GM21825 (cell line): Measurements from ENCODE around the gene FAM114A1.
"Not testable (repeated sequence)": the region's sequence is repeated elsewhere in the genome, so short reads cannot be mapped to it uniquely, and the experiment has no call there.

Experiments
- ATAC-seq: cut with Tn5 transposase; IDR thresholded peaks from one replicate; pipeline ENCODE4 v1.9.1; 2021; ENCODE audit warnings: mild to moderate bottlenecking, moderate library complexity; ENCODE audit not compliant: unreplicated experiment

FAM114A1 gene

DNA sequence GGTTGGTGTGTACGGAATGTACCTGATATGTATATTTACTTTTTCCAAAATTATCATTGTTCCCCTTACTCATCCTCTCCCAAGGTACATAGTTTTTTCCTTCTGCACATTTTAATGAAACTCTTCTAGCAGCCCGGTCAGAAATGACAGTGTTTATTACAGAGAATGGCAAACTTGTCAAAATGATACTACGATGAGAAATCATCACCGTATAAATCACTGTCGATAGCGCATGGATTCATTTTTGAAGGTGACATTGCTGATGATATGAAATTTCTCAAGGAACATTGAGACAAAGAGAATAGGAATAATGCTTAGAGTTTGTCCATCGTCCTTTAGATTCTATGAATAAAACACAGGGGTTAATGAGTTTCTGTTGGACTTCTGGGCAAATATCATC is 30.6 kb downstream of the FAM114A1 start:
- no peak for ATAC-seq

DNA sequence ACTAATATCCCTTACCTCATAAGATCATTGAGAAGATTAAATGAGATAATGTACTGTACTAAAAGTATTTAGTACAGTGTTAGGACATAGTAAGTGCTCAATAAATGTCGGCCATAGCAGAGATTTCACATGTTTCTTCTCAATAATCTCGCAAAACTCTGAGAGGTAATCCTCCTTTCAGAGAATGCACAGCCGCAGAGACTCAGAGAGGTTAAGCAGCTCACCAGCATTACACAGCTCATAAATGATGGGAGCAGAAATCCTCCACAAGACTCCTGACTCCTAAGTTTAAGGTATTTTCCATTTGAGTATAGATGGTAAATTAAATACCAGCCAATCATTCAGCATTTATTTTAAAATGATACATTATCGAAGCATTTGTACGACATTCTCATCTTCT is 34.6 kb downstream of the FAM114A1 start:
- ATAC-seq, result no peak

- ATAC-seq, result peak; percentile 64
Observed at GRCh38 chr4:38902695-38903094, 35.1 kb downstream of the FAM114A1 start.

- no peak for ATAC-seq
Observed at GRCh38 chr4:38904090-38904666, 36.6 kb downstream of the FAM114A1 start.

GRCh38 chr4:38904682-38905081 is 37.1 kb downstream of the FAM114A1 start:
- ATAC-seq, result no peak

DNA sequence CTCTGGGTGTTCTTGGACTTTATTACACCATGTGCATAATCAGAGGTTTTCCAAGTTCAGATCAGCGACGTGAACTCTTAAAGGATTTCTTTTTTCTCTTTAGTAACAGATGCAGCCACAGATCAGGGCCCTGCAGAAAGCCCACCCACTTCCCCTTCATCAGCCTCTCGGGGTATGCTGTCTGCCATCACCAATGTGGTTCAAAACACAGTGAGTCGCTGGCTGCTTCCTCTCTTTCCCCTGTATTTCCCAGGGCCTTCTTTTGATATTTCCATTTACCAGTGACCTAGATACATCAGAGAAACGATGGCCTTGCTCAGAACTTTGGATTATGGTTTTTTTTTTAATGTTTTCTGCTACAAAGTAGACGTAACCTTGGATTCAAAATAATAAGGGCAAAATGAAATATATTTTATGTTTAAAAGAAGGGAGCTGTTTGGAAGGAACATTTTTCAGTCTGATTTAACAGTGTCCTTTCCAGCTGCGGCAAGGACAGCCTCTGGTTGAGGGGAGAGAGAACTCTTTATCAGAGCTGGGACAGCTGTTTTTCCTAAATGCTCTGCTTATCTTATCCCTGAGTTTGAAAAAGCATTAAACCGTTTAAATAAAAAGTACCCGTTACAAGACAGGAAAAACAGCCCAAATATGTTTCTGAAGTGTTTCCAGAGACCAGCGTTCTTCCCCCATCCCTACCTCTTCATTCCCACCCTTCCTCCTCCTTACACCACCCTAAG is 38.2 kb downstream of the FAM114A1 start:
- no peak for ATAC-seq

GRCh38 chr4:38907696-38908270 is 40.2 kb downstream of the FAM114A1 start:
- ATAC-seq, result no peak

GRCh38 chr4:38909015-38909414 is 41.4 kb downstream of the FAM114A1 start:
- no peak for ATAC-seq

DNA sequence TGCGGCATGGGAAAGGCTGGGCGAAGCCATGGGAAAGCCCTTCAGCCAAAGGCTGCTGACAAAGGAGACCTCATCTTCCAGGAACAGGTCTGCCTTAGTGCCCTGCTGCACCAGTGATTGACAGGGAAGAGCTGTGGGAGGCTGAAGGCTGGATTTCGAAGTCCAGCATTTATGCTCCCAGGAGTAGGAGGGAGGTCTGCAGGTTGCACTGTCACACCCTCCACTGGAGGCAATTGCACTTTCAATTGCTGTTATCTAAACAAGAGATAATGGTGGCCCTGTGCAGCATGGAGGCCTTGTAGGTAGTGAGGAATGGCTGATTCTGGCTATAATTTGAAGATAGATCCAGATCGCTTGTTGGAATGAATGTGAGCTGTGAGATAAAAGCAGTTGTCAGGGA is 43.7 kb downstream of the FAM114A1 start:
- ATAC-seq, result no peak

GRCh38 chr4:38914854-38915253 is 47.2 kb downstream of the FAM114A1 start:
- no peak for ATAC-seq

DNA sequence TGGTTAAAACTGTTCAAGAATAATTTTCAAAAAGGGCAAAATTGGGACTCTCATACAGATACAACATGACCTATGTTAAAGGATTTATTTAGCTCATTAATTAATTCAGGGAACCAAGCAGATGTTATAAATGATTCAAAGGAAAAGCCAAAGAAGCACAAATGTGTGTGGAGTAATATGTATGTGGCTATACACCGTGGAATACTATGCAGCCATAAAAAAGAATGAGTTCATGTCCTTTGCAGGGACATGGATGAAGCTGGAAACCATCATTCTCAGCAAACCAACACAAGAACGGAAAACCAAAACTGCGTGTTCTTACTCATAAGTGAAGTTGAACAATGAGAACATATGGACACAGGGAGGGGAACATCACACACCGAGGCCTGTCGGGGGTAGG is 48.7 kb downstream of the FAM114A1 start:
- not testable (repeated sequence) for ATAC-seq

DNA sequence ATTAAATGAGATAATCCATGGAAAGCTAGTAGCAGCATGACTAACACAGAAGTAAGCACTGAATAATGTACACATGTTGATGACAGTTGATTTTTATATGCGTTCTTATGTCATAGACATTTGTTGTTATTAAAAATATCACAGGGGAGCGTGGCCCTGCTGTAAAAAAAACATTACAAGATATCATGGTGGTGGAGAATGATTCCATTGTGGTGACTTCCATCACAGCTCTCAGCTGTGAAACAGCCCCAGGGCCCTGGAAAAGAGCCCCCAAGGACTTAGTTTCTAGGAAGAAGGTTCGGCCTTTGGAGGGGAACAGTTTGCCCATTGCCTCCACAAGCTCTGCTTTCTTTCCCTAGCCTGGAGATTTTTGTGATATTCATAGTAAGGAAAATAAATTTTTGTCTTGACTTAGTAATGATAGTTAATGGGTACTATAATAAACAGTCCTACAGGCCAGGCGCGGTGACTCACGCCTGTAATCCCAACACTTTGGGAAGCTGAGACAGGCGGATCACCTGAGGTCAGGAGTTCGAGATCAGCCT is 49.9 kb downstream of the FAM114A1 start:
- no peak for ATAC-seq

DNA sequence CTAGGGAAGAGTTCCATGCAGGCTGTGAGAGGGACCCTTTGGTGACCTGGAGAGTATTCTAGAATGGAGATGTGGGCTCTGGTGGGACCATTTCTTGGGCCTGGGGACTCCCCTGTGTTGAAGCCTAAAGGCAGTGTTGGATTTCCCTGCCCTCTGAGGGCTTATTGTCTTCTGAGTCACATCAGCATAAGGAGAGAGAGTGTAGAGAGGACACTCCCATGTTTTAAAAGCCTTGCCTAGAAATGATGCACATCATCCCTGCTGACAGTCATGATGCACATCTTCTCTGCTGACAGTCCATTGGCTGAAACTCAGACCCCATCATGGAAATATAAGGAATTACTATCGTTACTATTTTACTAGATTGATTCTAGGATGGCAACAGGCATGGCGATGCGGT is 51.9 kb downstream of the FAM114A1 start:
- ATAC-seq, result no peak

GRCh38 chr4:38920186-38920585 is 52.6 kb downstream of the FAM114A1 start:
- ATAC-seq, result no peak

GRCh38 chr4:38920677-38921076 is 53.1 kb downstream of the FAM114A1 start:
- no peak for ATAC-seq

GRCh38 chr4:38921151-38921550 is 53.5 kb downstream of the FAM114A1 start:
- no peak for ATAC-seq

GRCh38 chr4:38923746-38924145 is 56.1 kb downstream of the FAM114A1 start:
- ATAC-seq, result no peak

DNA sequence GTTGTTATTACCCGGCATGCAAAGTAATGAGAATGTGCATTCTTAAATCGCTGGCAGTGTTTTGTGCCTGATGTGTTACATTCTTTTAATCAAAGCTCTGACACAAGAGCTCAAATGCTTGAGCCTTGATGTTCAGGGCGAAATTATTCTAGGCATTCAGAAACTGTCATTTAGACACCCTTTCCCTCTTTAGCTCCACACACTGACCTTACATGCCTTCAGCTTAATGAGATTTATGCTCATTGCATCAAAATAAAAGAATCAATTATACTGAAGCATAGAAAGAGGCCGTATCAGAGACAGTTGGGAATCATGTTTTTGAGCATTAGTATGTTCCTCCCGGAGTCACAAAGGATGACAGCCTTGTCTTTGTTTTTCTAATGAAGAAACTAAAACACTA is 56.7 kb downstream of the FAM114A1 start:
- ATAC-seq, result no peak

DNA sequence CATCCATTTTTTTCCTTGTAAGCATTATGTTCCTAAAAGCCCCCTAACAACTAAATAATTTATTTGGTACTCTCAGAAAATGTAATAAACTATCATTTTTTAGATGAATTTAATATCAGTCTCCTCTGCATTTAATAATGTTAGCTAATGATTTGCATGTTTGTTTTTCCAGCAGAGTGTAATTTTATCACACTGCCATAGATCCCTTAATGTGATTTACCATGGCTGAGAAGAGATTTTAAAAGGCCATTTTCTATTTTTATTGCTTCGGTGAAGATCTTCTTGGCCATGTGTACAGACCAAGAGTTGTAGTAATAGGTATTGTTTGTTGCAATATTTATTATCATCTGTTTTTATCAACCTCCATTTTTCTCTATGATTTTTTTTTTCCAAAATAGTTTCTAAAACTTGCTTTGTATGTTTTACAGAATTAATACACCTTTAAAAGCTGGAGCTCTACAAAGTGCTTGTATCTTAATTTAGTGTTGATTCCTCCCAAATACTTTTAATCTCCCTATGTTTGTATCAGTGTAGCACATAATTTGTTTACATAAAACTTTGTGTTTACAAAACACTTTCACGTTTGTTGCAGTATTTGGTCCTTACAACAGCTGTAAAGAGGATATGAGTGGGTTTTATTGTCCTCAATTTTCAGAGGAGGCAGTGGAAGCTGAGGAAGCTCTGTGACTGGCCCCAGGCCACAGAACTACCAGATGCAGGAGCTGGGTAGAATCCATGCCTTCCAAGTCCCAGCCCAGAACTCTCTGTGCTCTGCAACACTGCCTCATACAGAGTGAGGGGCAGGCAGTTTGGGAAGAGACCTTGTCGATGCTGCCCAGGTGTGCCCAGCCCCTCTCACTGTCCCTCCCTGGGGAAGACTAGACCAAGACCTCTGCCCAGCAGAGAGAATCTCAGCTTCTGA is 58.1 kb downstream of the FAM114A1 start:
- no peak for ATAC-seq

DNA sequence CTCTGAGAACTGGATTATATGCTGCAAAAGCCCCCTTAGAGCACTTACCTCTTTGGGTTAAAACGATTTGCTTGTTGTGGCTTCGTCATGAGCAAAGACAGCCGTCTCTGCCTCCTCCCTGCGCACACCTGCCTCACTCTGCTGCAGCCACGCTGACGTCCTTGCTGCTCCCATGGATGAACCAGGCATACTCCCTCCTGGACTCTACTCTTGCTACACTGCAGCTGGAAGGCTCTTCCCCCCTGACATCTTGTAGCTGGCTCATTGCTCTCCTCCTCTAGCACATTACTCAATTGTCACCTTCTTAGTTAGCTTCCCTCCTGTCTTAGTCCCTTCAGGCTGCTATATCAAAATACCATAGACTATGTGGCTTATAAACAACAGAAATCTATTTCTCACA is 59.3 kb downstream of the FAM114A1 start:
- ATAC-seq, result no peak

- no peak for ATAC-seq
Observed at GRCh38 chr4:38928568-38928967, 61.0 kb downstream of the FAM114A1 start.
